ENCODE data around the gene CHCHD3.
A peak's percentile ranks its signal among the peaks of the same experiment; 100 is the strongest.

Gene CHCHD3

GRCh38 chr7:132764762-132765161 lies 317.1 kb downstream of the CHCHD3 start:
- Mint-ChIP-seq H3K27me3 (no peaks in the 10 kb centered on the region), H3K4me3 (no peak overlapping the region), H3K36me3 (ENCODE audit: low read depth) (no peaks in the 10 kb centered on the region), H3K27ac (no peak overlapping the region), H3K4me1 (ENCODE audit: low read depth) (no peaks in the 10 kb centered on the region), H3K9me3 (peaks cover 10% of the 10 kb centered on the region)
- intact Hi-C loops (cut with micrococcal nuclease): no loop called here

- Mint-ChIP-seq H3K9me3 (no peaks in the 10 kb centered on the region), H3K36me3 (ENCODE audit: low read depth) (no peaks in the 10 kb centered on the region), H3K4me3 (no peak overlapping the region), H3K27ac (no peak overlapping the region), H3K27me3 (no peaks in the 10 kb centered on the region), H3K4me1 (ENCODE audit: low read depth) (no peaks in the 10 kb centered on the region)
- intact Hi-C loops (cut with micrococcal nuclease): no loop called here
These were observed 321.0 kb downstream of the CHCHD3 start for GRCh38 chr7:132760866-132761265.

- intact Hi-C loops (cut with micrococcal nuclease): no loop called here
- Mint-ChIP-seq H3K27ac (no peak overlapping the region), H3K4me1 (ENCODE audit: low read depth) (no peaks in the 10 kb centered on the region), H3K4me3 (no peak overlapping the region), H3K9me3 (no peaks in the 10 kb centered on the region), H3K36me3 (ENCODE audit: low read depth) (no peaks in the 10 kb centered on the region), H3K27me3 (no peaks in the 10 kb centered on the region)
These were observed 321.7 kb downstream of the CHCHD3 start for GRCh38 chr7:132760244-132760623.

- H3K27ac Mint-ChIP-seq: peak overlapping the region; percentile 45
- H3K9me3 Mint-ChIP-seq: no peaks in the 10 kb centered on the region
- no peaks in the 10 kb centered on the region for H3K27me3 Mint-ChIP-seq
- no peaks in the 10 kb centered on the region for H3K36me3 Mint-ChIP-seq (ENCODE audit: low read depth)
- no peak overlapping the region for H3K4me3 Mint-ChIP-seq
- intact Hi-C loops (cut with micrococcal nuclease): no loop called here
- H3K4me1 Mint-ChIP-seq (ENCODE audit: low read depth): no peaks in the 10 kb centered on the region
These were observed 322.2 kb downstream of the CHCHD3 start for GRCh38 chr7:132759482-132760243.

- Mint-ChIP-seq H3K27me3 (no peaks in the 10 kb centered on the region), H3K4me3 (no peak overlapping the region), H3K27ac (peak overlapping the region; percentile 45), H3K9me3 (no peaks in the 10 kb centered on the region), H3K36me3 (ENCODE audit: low read depth) (no peaks in the 10 kb centered on the region), H3K4me1 (ENCODE audit: low read depth) (no peaks in the 10 kb centered on the region)
- intact Hi-C loops (cut with micrococcal nuclease): no loop called here
These were observed 322.9 kb downstream of the CHCHD3 start for GRCh38 chr7:132758986-132759385.

GRCh38 chr7:132757783-132758182 lies 324.1 kb downstream of the CHCHD3 start:
- Mint-ChIP-seq H3K4me1 (ENCODE audit: low read depth) (no peaks in the 10 kb centered on the region), H3K27me3 (no peaks in the 10 kb centered on the region), H3K36me3 (ENCODE audit: low read depth) (no peaks in the 10 kb centered on the region), H3K4me3 (no peak overlapping the region), H3K9me3 (no peaks in the 10 kb centered on the region), H3K27ac (no peak overlapping the region)
- intact Hi-C loops (cut with micrococcal nuclease): no loop called here

GRCh38 chr7:132756484-132756990 lies 325.4 kb downstream of the CHCHD3 start:
- Mint-ChIP-seq H3K27ac (no peak overlapping the region), H3K4me1 (ENCODE audit: low read depth) (no peaks in the 10 kb centered on the region), H3K4me3 (no peak overlapping the region), H3K9me3 (no peaks in the 10 kb centered on the region), H3K27me3 (no peaks in the 10 kb centered on the region), H3K36me3 (ENCODE audit: low read depth) (no peaks in the 10 kb centered on the region)
- intact Hi-C loops (cut with micrococcal nuclease): no loop called here

GRCh38 chr7:132755538-132756483 lies 326.1 kb downstream of the CHCHD3 start:
- no peak overlapping the region for H3K4me3 Mint-ChIP-seq
- no peaks in the 10 kb centered on the region for H3K9me3 Mint-ChIP-seq
- H3K27ac Mint-ChIP-seq: no peak overlapping the region
- no peaks in the 10 kb centered on the region for H3K4me1 Mint-ChIP-seq (ENCODE audit: low read depth)
- no peaks in the 10 kb centered on the region for H3K27me3 Mint-ChIP-seq
- H3K36me3 Mint-ChIP-seq (ENCODE audit: low read depth): no peaks in the 10 kb centered on the region
- intact Hi-C loops (cut with micrococcal nuclease): no loop called here

GRCh38 chr7:132752431-132752830 lies 329.5 kb downstream of the CHCHD3 start:
- Mint-ChIP-seq H3K4me1 (ENCODE audit: low read depth) (no peaks in the 10 kb centered on the region), H3K27me3 (peaks cover 3% of the 10 kb centered on the region), H3K36me3 (ENCODE audit: low read depth) (no peaks in the 10 kb centered on the region), H3K4me3 (no peak overlapping the region), H3K27ac (no peak overlapping the region), H3K9me3 (no peaks in the 10 kb centered on the region)
- intact Hi-C loops (cut with micrococcal nuclease): no loop called here

GRCh38 chr7:132751244-132751647 lies 330.6 kb downstream of the CHCHD3 start:
- H3K9me3 Mint-ChIP-seq: peaks cover 2% of the 10 kb centered on the region
- intact Hi-C loops (cut with micrococcal nuclease): no loop called here
- peaks cover 3% of the 10 kb centered on the region for H3K27me3 Mint-ChIP-seq
- H3K4me3 Mint-ChIP-seq: no peak overlapping the region
- no peaks in the 10 kb centered on the region for H3K36me3 Mint-ChIP-seq (ENCODE audit: low read depth)
- H3K4me1 Mint-ChIP-seq (ENCODE audit: low read depth): no peaks in the 10 kb centered on the region
- H3K27ac Mint-ChIP-seq: no peak overlapping the region

- peaks cover 5% of the 10 kb centered on the region for H3K9me3 Mint-ChIP-seq
- H3K27me3 Mint-ChIP-seq: peaks cover 3% of the 10 kb centered on the region
- H3K4me1 Mint-ChIP-seq (ENCODE audit: low read depth): no peaks in the 10 kb centered on the region
- no peak overlapping the region for H3K27ac Mint-ChIP-seq
- no peak overlapping the region for H3K4me3 Mint-ChIP-seq
- H3K36me3 Mint-ChIP-seq (ENCODE audit: low read depth): no peaks in the 10 kb centered on the region
- intact Hi-C loops (cut with micrococcal nuclease): no loop called here
These were observed 331.2 kb downstream of the CHCHD3 start for GRCh38 chr7:132750530-132751217.

- H3K27me3 Mint-ChIP-seq: peaks cover 3% of the 10 kb centered on the region
- peaks cover 5% of the 10 kb centered on the region for H3K9me3 Mint-ChIP-seq
- no peak overlapping the region for H3K4me3 Mint-ChIP-seq
- intact Hi-C loops (cut with micrococcal nuclease): no loop called here
- no peaks in the 10 kb centered on the region for H3K36me3 Mint-ChIP-seq (ENCODE audit: low read depth)
- H3K4me1 Mint-ChIP-seq (ENCODE audit: low read depth): no peaks in the 10 kb centered on the region
- H3K27ac Mint-ChIP-seq: no peak overlapping the region
These were observed 331.8 kb downstream of the CHCHD3 start for GRCh38 chr7:132750096-132750495.

GRCh38 chr7:132745510-132745909 lies 336.4 kb downstream of the CHCHD3 start:
- Mint-ChIP-seq H3K4me3 (no peak overlapping the region), H3K36me3 (ENCODE audit: low read depth) (no peaks in the 10 kb centered on the region), H3K27ac (no peak overlapping the region), H3K4me1 (ENCODE audit: low read depth) (no peaks in the 10 kb centered on the region), H3K9me3 (peaks cover 33% of the 10 kb centered on the region), H3K27me3 (peaks cover under 1% of the 10 kb centered on the region)
- intact Hi-C loops (cut with micrococcal nuclease): no loop called here

GRCh38 chr7:132743974-132744373 lies 337.9 kb downstream of the CHCHD3 start:
- H3K4me1 Mint-ChIP-seq (ENCODE audit: low read depth): no peaks in the 10 kb centered on the region
- no peak overlapping the region for H3K27ac Mint-ChIP-seq
- H3K9me3 Mint-ChIP-seq: peaks cover 33% of the 10 kb centered on the region
- H3K4me3 Mint-ChIP-seq: no peak overlapping the region
- H3K27me3 Mint-ChIP-seq: no peaks in the 10 kb centered on the region
- intact Hi-C loops (cut with micrococcal nuclease): no loop called here
- no peaks in the 10 kb centered on the region for H3K36me3 Mint-ChIP-seq (ENCODE audit: low read depth)
